Duodenal mucosa (tissue), 2 donors: ENCODE results near the gene SLC17A7.
"Not testable (repeated sequence)": the region's sequence is repeated elsewhere in the genome, so short reads cannot be mapped to it uniquely, and the experiment has no call there.

ENCODE experiments used
- H3K27ac ChIP-seq: one replicate; pipeline ENCODE4 v1.7.0; 2013; ENCODE audit warnings: low read depth, low read length
- H3K27me3 ChIP-seq, 2 donors: one replicate each; pipeline ENCODE4 v1.7.0; 2013; ENCODE audit warnings: low read length in 2 of 2, control low read depth in 1 of 2; ENCODE audit not compliant: insufficient read depth in 2 of 2, control insufficient read depth in 1 of 2
- H3K36me3 ChIP-seq, 2 donors: one replicate each; pipeline ENCODE4 v1.7.0; 2013; ENCODE audit warnings: low read length in 2 of 2, control low read depth in 1 of 2; ENCODE audit not compliant: insufficient read depth in 2 of 2, control insufficient read depth in 1 of 2
- H3K4me1 ChIP-seq, 2 donors: one replicate each; pipeline ENCODE4 v1.7.0; 2013; ENCODE audit warnings: low read length in 2 of 2, control low read depth in 1 of 2; ENCODE audit not compliant: insufficient read depth in 2 of 2, control insufficient read depth in 1 of 2
- H3K4me3 ChIP-seq, 2 donors: one replicate each; pipeline ENCODE4 v1.7.0; 2013; ENCODE audit warnings: low read length in 2 of 2, low read depth in 1 of 2
- H3K9ac ChIP-seq, 2 donors: one replicate each; pipeline ENCODE4 v1.7.0; 2013; ENCODE audit warnings: low read length in 2 of 2, low read depth in 1 of 2
- H3K9me3 ChIP-seq, 2 donors: one replicate each; pipeline ENCODE4 v1.7.0; 2013; ENCODE audit warnings: low read length in 2 of 2, control low read depth in 1 of 2; ENCODE audit not compliant: control insufficient read depth in 1 of 2

Gene SLC17A7

DNA sequence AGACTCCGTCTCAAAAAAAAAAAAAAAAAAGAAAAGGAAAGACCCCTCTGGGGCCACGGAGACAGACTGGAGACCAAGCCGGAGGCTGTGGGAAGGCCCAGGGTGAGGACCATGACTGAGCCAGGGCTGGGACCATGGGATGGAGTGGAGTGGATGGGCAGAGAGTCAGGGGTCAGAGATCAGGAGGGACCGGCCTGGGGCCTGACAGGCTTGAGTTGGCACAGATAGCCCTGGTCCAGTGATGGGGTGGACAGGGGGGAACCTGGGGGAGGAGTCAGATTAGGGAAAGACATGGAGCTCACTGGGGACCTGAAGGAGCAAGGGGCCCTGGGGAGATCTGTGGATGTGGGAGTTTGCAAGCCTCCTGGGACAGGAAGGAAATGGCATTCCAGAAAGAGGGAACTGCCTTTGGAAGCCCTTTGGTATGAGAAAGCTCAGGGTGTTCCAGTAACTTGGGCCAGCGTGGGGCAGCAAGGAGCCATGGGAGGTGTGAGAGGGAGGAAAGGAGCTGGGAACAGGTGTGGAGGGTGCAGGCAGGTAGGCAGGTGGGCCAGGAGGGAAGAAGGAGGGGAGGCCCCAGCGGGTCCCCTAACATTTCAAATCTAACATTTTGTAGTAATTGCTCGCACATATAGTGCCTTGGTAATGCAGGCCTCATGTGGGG is 39.8 kb upstream of the SLC17A7 start:
- Histone ChIP-seq H3K27ac (no peak overlapping the region), H3K4me1 (no peaks in the 10 kb centered on the region), H3K9me3 (no peaks in the 10 kb centered on the region), H3K9ac (no peak overlapping the region), H3K27me3 (no peaks in the 10 kb centered on the region), H3K36me3 (no peaks in the 10 kb centered on the region), H3K4me3 (no peak overlapping the region)

DNA sequence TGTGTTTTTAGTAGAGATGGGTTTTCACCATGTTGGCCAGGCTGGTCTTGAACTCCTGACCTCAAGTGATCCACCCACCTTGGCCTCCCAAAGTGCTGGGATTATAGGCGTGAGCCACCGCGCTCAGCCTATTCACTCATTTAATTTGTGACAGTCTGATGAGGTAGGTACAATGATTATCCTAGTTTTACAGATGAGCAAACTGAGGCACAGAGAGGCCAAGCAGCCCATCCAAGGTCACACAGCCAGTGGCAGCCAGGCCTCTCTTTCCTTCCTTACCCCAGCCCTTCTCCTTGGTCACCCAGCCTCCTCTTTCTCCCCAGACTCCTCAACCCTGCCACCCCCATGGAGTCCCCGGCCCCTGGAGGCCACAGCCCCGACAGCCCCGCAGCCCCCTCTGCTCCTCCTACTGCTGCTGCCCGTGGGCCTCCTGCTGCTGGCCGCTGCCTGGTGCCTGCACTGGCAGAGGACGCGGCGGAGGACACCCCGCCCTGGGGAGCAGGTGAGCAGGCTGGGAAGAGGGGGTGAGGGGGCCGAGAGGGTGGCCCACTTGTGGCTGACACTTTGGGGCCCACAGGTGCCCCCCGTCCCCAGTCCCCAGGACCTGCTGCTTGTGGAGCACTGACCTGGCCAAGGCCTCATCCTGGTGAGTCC is 38.8 kb upstream of the SLC17A7 start:
- H3K27me3 ChIP-seq = no peaks in the 10 kb centered on the region
- no peaks in the 10 kb centered on the region for H3K36me3 ChIP-seq
- no peak overlapping the region for H3K4me3 ChIP-seq
- H3K9me3 ChIP-seq = no peaks in the 10 kb centered on the region
- no peaks in the 10 kb centered on the region for H3K4me1 ChIP-seq
- H3K27ac ChIP-seq = no peak overlapping the region
- H3K9ac ChIP-seq = no peak overlapping the region

DNA sequence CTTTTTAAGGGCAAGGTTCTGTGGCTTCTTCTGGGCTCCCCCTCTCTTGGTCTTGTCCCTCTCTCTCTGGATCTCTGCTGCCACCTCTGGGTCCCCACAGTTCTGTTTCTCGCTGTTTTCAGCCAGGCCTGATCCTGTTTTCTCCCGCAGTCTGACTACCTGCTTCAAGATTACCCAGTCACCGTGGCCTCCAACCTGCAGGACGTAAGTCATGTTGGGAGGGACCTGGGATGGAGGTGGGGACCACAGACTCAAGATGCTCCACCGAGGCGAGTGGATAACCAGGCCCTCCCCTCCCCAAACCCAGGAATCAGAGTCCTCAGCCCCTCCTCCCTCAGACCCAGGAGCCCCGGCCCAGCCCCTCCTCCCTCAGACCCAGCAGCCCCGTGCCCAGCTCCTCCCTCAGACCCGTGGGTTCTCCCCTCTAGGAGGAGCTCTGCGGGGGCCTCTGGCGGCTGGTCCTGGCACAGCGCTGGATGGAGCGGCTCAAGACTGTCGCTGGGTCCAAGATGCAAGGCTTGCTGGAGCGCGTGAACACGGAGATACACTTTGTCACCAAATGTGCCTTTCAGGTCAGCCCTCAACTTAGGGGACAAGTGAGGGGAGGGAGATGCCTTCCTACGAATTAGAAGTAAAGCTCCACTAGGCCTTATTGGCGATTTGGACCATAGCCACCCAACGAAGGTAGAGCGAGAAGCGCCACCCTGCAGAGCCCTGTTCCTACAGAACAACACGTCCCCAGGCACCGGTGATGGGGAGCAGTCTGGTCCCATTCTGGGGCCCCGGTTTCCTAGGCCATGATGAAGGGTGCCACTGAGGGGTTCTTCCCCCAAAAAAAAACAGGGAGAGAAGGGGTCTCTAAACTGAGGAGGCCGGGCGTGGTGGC is 34.9 kb upstream of the SLC17A7 start:
- Histone ChIP-seq H3K27ac (no peak overlapping the region), H3K9me3 (no peaks in the 10 kb centered on the region), H3K36me3 (no peaks in the 10 kb centered on the region), H3K4me3 (peak overlapping the region in 1 of 2 donors; percentile 81), H3K4me1 (peaks cover 4 to 8% of the 10 kb centered on the region in 2 donors), H3K9ac (peak overlapping the region in 1 of 2 donors; percentile 6), H3K27me3 (no peaks in the 10 kb centered on the region)

DNA sequence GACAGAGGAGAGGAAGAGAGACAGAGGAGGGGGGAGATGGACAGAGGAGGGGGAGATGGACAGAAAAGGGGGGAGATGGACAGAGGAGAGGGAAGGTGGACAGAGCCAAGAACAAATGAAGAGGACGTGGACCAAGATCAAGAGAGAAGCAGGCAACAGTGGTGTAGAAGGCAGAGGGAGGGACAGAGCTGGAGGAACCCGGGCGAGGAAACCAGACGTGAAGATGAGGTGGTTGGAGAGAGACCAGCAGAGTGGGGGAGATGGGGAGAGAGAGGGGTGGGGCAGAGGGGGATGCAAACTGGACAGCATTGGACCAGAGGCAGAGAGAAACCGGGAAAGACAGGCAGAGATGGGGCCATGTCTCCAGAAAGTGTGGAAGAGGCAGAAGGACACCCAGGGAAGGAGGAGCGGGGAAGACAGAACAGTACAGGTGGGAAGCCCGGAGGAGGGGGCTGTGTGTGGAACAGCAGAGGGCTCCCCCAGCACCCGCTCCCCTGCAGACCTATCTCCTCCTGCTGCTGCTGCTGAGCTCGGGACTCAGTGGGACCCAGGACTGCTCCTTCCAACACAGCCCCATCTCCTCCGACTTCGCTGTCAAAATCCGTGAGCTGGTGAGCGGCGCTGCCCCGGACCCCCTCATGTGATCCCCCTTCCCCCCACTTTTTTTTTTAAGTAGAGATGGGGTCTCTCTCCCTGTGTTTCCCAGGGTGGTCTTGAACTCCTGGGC is 34.0 kb upstream of the SLC17A7 start:
- Histone ChIP-seq H3K4me1 (peaks cover 4 to 11% of the 10 kb centered on the region in 2 donors), H3K4me3 (peak overlapping the region; percentile 67 to 81), H3K9ac (peak overlapping the region; percentile 60 to 82), H3K27ac (no peak overlapping the region), H3K36me3 (peaks cover 0 to under 1% of the 10 kb centered on the region in 2 donors), H3K27me3 (no peaks in the 10 kb centered on the region), H3K9me3 (no peaks in the 10 kb centered on the region)

DNA sequence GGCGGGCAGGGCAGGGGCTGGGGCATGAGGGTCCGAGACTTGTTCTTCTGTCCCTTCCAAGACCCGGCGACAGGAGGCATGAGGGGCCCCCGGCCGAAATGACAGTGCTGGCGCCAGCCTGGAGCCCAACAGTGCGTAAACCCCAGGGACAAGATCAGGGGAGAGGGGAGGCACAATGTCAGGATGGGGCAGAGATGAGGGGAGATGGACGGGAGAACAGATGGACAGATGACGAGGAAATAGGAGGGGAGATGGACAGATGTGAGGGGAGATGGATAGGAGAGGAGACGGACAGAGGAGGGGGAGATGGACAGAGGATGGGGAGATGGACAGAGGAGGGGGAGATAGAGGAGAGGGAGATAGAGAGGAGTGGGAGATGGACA is 33.2 kb upstream of the SLC17A7 start:
- Histone ChIP-seq H3K27me3 (no peaks in the 10 kb centered on the region), H3K36me3 (peaks cover 0 to 7% of the 10 kb centered on the region in 2 donors), H3K4me1 (peaks cover 8 to 13% of the 10 kb centered on the region in 2 donors), H3K4me3 (peak overlapping the region; percentile 67 to 81), H3K9me3 (no peaks in the 10 kb centered on the region), H3K9ac (peak overlapping the region; percentile 60 to 82), H3K27ac (peak overlapping the region; percentile 73)

DNA sequence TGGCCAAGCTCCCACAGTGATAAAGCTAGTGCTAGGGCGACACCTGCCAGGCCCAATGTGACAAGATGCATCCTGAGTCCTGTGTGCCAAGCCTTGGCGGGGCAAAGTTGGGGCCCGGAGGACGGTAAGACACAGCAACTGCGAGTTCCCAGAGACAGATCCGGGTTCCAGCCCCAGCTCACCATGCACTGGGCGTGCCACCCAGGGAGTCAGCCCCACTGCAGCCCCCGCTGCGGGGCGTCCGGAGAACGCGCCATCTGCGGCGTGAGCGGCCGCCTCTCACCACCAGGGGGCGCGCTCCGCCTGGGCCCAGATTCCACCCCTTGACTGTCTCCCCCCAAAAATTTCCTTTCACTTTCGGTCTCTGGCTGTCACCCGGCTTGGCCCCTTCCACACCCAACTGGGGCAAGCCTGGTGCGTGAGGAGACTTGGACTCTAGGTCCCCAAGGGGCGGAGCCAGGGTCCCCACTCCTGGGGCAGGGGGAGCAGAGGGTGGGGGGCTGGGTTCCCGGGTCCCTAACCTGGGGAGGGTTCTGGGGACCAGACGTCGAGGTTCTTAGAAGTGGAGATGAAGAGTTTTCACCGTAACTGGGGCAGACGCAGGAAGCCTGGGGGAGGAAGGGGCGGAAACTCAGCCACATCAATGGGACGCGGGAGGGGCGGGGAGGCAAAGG is 32.7 kb upstream of the SLC17A7 start, which contains the start of gene FLT3LG:
FLT3LG (plus strand) TSS at position 348 of the 674 bp plus-strand sequence. CDS start 425 bp downstream, outside the sequence.
- H3K4me3 ChIP-seq = peak within 1 kb of the TSS; percentile 67 to 81

DNA sequence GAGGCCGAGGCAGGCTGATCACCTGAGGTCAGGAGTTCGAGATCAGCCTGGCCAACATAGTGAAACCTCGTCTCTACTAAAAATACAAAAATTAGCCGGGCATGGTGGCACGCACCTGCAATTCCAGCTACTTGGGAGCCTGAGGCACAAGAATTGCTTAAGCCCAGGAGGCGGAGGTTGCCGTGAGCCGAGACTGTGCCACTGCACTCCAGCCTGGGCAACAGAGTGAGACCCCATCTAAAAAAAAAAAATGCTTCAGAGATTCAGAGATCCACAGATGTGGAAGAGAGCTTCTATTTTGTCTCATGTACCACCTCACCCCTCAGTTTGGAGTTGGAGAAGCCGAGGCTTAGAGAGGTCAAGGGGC is 32.2 kb upstream of the SLC17A7 start:
- H3K9ac ChIP-seq = peak overlapping the region; percentile 55 to 60
- H3K36me3 ChIP-seq, H3K9me3 ChIP-seq, H3K27ac ChIP-seq, H3K27me3 ChIP-seq: not testable (repeated sequence)
- peak overlapping the region; percentile 67 to 81 for H3K4me3 ChIP-seq
- peaks cover 8 to 13% of the 10 kb centered on the region in 2 donors for H3K4me1 ChIP-seq

More for the DNA sequence above, 32.7 kb upstream of the SLC17A7 start, which contains the start of gene FLT3LG:
- Histone ChIP-seq H3K4me1 (peaks cover 8 to 13% of the 10 kb centered on the region in 2 donors), H3K27me3 (no peaks in the 10 kb centered on the region), H3K27ac (peak within 1 kb of the TSS; percentile 73), H3K9ac (peak within 1 kb of the TSS; percentile 60 to 82), H3K36me3 (peaks cover 0 to 7% of the 10 kb centered on the region in 2 donors), H3K9me3 (no peaks in the 10 kb centered on the region)

DNA sequence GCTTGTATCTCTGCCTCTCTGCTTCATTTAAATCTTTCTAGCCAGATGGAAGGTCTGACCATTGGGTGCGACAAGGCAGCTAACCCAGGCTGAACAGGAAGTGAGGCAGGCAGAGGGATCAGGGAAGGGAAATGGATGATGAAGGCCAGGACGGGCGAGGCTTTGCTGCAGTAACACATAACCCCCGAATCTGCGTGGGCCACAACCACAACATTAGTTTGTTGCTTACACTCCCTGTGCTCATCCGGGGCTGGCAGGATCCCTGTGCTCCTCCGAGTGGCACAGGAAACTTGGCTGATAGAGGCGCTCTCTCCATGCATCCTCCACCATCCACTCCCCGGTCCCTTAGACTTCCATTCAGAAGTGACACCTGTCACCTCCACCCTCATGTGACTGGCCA is 31.6 kb upstream of the SLC17A7 start:
- Histone ChIP-seq H3K4me3 (no peak overlapping the region), H3K36me3 (peaks cover 0 to 7% of the 10 kb centered on the region in 2 donors), H3K4me1 (peaks cover 8 to 13% of the 10 kb centered on the region in 2 donors), H3K9me3 (no peaks in the 10 kb centered on the region), H3K27me3 (no peaks in the 10 kb centered on the region), H3K9ac (no peak overlapping the region), H3K27ac (no peak overlapping the region)

DNA sequence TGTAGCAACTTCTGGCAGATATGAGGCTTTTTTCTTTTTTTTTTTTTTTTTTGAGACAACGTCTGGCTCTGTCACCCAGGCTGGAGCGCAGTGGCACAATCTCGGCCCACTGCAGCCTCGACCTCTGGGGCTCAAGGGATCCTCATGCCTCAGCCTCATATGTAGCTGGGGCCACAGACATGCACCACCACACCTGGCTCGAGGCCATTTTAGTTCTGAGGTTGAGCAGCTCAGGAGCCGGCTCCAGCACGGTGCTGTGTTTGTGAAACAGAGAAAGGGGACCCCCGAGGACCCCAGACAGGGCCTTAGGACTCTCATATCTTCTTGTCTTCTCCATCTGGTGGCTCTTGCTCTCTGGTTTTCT is 29.3 kb upstream of the SLC17A7 start:
- Histone ChIP-seq H3K4me1 (peaks cover 8 to 13% of the 10 kb centered on the region in 2 donors), H3K9ac (no peak overlapping the region), H3K27me3 (no peaks in the 10 kb centered on the region), H3K36me3 (peaks cover 0 to 16% of the 10 kb centered on the region in 2 donors), H3K27ac (no peak overlapping the region), H3K4me3 (no peak overlapping the region), H3K9me3 (no peaks in the 10 kb centered on the region)
